ENCODE data around the gene PCSK7.

The PCSK7 gene

GRCh38 chr11:117220999-117221774, 10.7 kb downstream of the PCSK7 start:
- H3K4me3 ChIP-seq (replicated peaks; ENCODE audit: low read depth, low read length) = no peak overlapping the region
- DNase-seq (ENCODE audit: extremely low read depth, low read depth) = no peak
- no peak for TF ChIP-seq CTCF (IDR thresholded peaks at IDR 0.05; ENCODE audit: low read depth, low read length, missing control alignments)

- DNase-seq (ENCODE audit: extremely low read depth, low read depth) = no peak
- no peak overlapping the region for H3K4me3 ChIP-seq (replicated peaks; ENCODE audit: low read depth, low read length)
- no peak for TF ChIP-seq CTCF (IDR thresholded peaks at IDR 0.05; ENCODE audit: low read depth, low read length, missing control alignments)
Measured at GRCh38 chr11:117220568-117220967, 11.3 kb downstream of the PCSK7 start.

DNA sequence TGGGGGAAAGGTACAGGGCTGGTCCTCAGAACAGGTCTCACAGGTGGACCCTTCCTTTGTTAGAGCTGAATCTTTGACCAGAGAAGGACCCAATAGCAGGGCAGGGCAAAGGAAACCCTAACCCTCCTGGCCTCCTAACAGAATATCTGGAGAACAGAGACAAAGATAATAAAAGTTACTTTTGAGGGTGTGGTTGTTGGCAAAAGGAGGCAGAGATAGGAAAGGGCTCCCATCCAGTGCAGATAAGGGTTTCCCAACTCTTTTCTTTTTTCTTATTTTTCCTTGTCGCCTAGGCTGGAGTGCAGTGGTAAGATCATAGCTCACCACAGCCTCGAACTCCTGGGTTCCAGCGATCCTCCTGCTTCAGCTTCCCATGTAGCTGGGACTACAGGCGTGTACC, 11.9 kb downstream of the PCSK7 start:
- TF ChIP-seq CTCF (IDR thresholded peaks at IDR 0.05; ENCODE audit: low read depth, low read length, missing control alignments) = no peak
- H3K4me3 ChIP-seq (replicated peaks; ENCODE audit: low read depth, low read length) = no peak overlapping the region
- DNase-seq (ENCODE audit: extremely low read depth, low read depth) = no peak

DNA sequence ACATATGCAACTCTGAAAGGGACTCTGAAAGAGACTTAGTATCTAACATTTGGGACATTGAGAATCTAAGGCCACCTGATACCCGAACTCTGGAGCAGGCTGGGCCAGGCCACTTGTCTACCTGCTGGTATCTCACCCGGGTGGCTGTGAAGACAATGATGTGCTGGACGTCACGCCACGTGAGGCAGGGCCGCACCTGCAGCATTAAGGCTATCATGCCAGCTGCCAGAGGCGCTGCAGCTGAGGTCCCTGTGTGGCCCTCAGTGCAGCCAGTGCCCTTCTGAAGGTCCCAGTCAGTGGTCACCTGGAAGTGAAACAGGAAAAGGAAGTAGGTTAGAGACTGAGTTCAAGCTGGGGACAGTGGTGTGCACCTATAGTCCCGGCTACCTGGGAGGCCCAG, 12.4 kb downstream of the PCSK7 start:
- no peak overlapping the region for H3K4me3 ChIP-seq (replicated peaks; ENCODE audit: low read depth, low read length)
- no peak for DNase-seq (ENCODE audit: extremely low read depth, low read depth)
- TF ChIP-seq CTCF (IDR thresholded peaks at IDR 0.05; ENCODE audit: low read depth, low read length, missing control alignments) = no peak

- H3K4me3 ChIP-seq (replicated peaks; ENCODE audit: low read depth, low read length) = no peak overlapping the region
- no peak for DNase-seq (ENCODE audit: extremely low read depth, low read depth)
- no peak for TF ChIP-seq CTCF (IDR thresholded peaks at IDR 0.05; ENCODE audit: low read depth, low read length, missing control alignments)
Measured at GRCh38 chr11:117219001-117219400, 12.9 kb downstream of the PCSK7 start.

- no peak for TF ChIP-seq CTCF (IDR thresholded peaks at IDR 0.05; ENCODE audit: low read depth, low read length, missing control alignments)
- no peak overlapping the region for H3K4me3 ChIP-seq (replicated peaks; ENCODE audit: low read depth, low read length)
- DNase-seq (ENCODE audit: extremely low read depth, low read depth) = no peak
Measured at GRCh38 chr11:117218133-117218915, 13.5 kb downstream of the PCSK7 start.
